Hepatocyte (in vitro differentiated cells): ENCODE measurements around the gene CCDC86.

Source experiments
- CTCF ChIP-seq: fragments of 200-600 bp; sonication (generic); IDR thresholded peaks from 2 replicates; pipeline ENCODE4 v1.5.1; 2016; ENCODE audit warnings: antibody characterized with exemption, mild to moderate bottlenecking; ENCODE audit not compliant: poor library complexity
- EZH2 ChIP-seq: fragments of 200-600 bp; sonication (generic); IDR thresholded peaks from 2 replicates; pipeline ENCODE4 v1.6.1; 2016; ENCODE audit warnings: antibody characterized with exemption, mild to moderate bottlenecking, borderline replicate concordance

GRCh38 chr11:60835534-60835846, 6.4 kb upstream of the CCDC86 start:
- TF ChIP-seq CTCF: no peak
- TF ChIP-seq EZH2: no peak
